K562 (cell line): ENCODE results near the gene SLC8A1.

ENCODE experiments used
- POLR2A ChIP-seq: fragments of 450-650 bp; conservative IDR thresholded peaks from 2 replicates; pipeline ENCODE4 v1.6.1; 2016
- TF ChIP-seq, protein P1 (sequence below): sonication (generic); formaldehyde crosslinking; IDR thresholded peaks from 2 replicates; pipeline ENCODE4 v1.8.1; 2023; ENCODE audit warnings: mild to moderate bottlenecking, missing genetic modification reagents

- TF ChIP-seq, protein P1, sequence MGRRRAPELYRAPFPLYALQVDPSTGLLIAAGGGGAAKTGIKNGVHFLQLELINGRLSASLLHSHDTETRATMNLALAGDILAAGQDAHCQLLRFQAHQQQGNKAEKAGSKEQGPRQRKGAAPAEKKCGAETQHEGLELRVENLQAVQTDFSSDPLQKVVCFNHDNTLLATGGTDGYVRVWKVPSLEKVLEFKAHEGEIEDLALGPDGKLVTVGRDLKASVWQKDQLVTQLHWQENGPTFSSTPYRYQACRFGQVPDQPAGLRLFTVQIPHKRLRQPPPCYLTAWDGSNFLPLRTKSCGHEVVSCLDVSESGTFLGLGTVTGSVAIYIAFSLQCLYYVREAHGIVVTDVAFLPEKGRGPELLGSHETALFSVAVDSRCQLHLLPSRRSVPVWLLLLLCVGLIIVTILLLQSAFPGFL: no peak
- no peak for TF ChIP-seq POLR2A
These were observed 304.5 kb downstream of the SLC8A1 start for GRCh38 chr2:40147360-40147759.
